WERI-Rb-1 (cell line): ENCODE data around the gene LCLAT1.

Source experiments
- DNase-seq: peaks from one replicate; pipeline ENCODE4 v3.0.0-alpha.2; 2020
- H3K27ac ChIP-seq: fragments of 250-450 bp; sonication (Bioruptor Pico); 2 replicates; pipeline ENCODE4 v1.5.1; 2020; ENCODE audit warnings: mild to moderate bottlenecking, moderate library complexity
- H3K27me3 ChIP-seq: fragments of 250-450 bp; sonication (Bioruptor Pico); 2 replicates; pipeline ENCODE4 v1.5.1; 2021; ENCODE audit warnings: mild to moderate bottlenecking, low read depth, moderate library complexity; ENCODE audit not compliant: insufficient read depth, severe bottlenecking
- H3K36me3 ChIP-seq: fragments of 250-450 bp; sonication (Bioruptor Pico); 2 replicates; pipeline ENCODE4 v1.5.1; 2020; ENCODE audit warnings: mild to moderate bottlenecking, moderate library complexity
- H3K4me3 ChIP-seq: 2 replicates; pipeline ENCODE4 v1.5.1; 2011; ENCODE audit warnings: low read depth, mild to moderate bottlenecking, control low read depth, low read length
- H3K9me3 ChIP-seq: fragments of 250-450 bp; sonication (Bioruptor Pico); 2 replicates; pipeline ENCODE4 v1.5.1; 2021; ENCODE audit warnings: mild to moderate bottlenecking, moderate library complexity; ENCODE audit not compliant: severe bottlenecking
- CTCF ChIP-seq: IDR thresholded peaks from 2 replicates; pipeline ENCODE4 v1.5.1; 2011; ENCODE audit warnings: low read depth, mild to moderate bottlenecking, control low read depth, inconsistent platforms, low read length

Gene LCLAT1

DNA sequence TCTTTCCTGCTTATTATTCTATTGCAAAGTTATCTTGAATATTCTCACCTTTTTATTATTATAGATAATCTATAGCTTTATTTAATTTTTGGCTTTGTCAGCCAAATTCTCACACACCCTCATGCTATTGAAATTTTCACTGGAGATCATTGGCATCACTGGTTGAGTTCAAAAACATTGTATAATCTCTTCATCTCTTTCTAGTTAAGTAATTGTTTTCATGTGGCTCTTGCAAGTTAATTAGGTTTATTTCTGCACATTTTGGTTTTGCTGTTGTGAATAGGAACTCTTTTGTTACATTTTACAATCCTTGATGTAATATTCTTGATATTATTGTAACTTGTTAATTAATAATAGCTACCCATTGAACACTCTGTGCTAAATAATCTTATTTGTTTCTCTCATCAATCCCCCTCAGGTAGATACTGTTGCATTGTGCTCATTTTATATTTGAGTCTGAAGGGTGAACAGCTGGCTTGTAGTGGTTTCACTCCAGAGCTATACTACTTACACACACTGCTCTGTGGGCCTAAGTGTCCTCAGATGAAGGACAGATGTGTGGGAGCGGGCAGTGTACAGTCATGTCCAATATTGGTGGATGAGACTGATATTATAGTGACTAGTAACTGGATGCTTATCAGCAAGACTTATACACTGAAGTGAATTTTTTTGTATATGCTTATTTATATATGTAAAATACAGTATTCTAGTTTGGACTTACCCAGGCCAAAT lies 112.7 kb downstream of the LCLAT1 start:
- TF ChIP-seq CTCF: no peak
- no peaks in the 10 kb centered on the region for H3K9me3 ChIP-seq
- no peak for DNase-seq
- peaks cover 18% of the 10 kb centered on the region for H3K36me3 ChIP-seq
- no peaks in the 10 kb centered on the region for H3K27me3 ChIP-seq
- H3K4me3 ChIP-seq: no peak overlapping the region
- no peak overlapping the region for H3K27ac ChIP-seq

- Histone ChIP-seq H3K27ac (no peak overlapping the region), H3K4me3 (no peak overlapping the region), H3K27me3 (no peaks in the 10 kb centered on the region), H3K9me3 (no peaks in the 10 kb centered on the region), H3K36me3 (peaks cover 23% of the 10 kb centered on the region)
- no peak for DNase-seq
- TF ChIP-seq CTCF: no peak
Measured at GRCh38 chr2:30561349-30561748, 114.3 kb downstream of the LCLAT1 start.

GRCh38 chr2:30565851-30566358 lies 118.9 kb downstream of the LCLAT1 start:
- Histone ChIP-seq H3K36me3 (peaks cover 36% of the 10 kb centered on the region), H3K4me3 (no peak overlapping the region), H3K27ac (no peak overlapping the region), H3K9me3 (no peaks in the 10 kb centered on the region), H3K27me3 (no peaks in the 10 kb centered on the region)
- no peak for TF ChIP-seq CTCF
- DNase-seq: no peak

DNA sequence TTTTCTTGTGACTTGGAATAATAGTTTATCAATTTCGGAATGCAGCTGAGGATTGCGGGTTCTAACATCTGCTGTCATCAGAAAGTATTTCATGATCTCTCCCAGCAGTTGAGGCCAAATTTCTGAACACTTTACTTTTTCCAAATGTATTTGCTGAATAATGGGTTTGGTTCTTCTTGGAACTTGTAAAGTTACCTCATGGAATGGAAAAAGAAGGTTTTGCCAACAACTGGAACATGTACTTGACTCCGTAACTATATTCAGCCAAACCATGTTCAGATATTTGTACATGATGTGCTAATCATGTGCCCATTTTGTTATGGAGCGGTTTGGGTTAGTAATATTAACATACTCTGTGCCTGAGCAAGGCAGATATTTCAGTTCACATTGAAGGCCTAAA lies 119.6 kb downstream of the LCLAT1 start:
- no peak overlapping the region for H3K27ac ChIP-seq
- H3K36me3 ChIP-seq: peaks cover 36% of the 10 kb centered on the region
- no peaks in the 10 kb centered on the region for H3K9me3 ChIP-seq
- no peaks in the 10 kb centered on the region for H3K27me3 ChIP-seq
- DNase-seq: no peak
- H3K4me3 ChIP-seq: no peak overlapping the region
- TF ChIP-seq CTCF: no peak

GRCh38 chr2:30567317-30567716 lies 120.3 kb downstream of the LCLAT1 start:
- H3K27me3 ChIP-seq: no peaks in the 10 kb centered on the region
- DNase-seq: no peak
- H3K27ac ChIP-seq: no peak overlapping the region
- H3K9me3 ChIP-seq: no peaks in the 10 kb centered on the region
- H3K36me3 ChIP-seq: peaks cover 32% of the 10 kb centered on the region
- TF ChIP-seq CTCF: no peak
- H3K4me3 ChIP-seq: no peak overlapping the region

- no peaks in the 10 kb centered on the region for H3K9me3 ChIP-seq
- DNase-seq: no peak
- H3K27ac ChIP-seq: no peak overlapping the region
- peaks cover 16% of the 10 kb centered on the region for H3K36me3 ChIP-seq
- H3K27me3 ChIP-seq: no peaks in the 10 kb centered on the region
- H3K4me3 ChIP-seq: no peak overlapping the region
- TF ChIP-seq CTCF: no peak
Measured at GRCh38 chr2:30569946-30570345, 122.9 kb downstream of the LCLAT1 start.
